GM18499 (cell line): Measurements from ENCODE around the gene CAPN10.

ENCODE experiments used
- ATAC-seq: cut with Tn5 transposase; IDR thresholded peaks from one replicate; pipeline ENCODE4 v1.9.1; 2021; ENCODE audit warnings: moderate number of reproducible peaks; ENCODE audit not compliant: insufficient read depth, unreplicated experiment

Gene CAPN10

GRCh38 chr2:240619506-240620148 is 33.1 kb downstream of the CAPN10 start:
- ATAC-seq: no peak

- ATAC-seq: no peak
These were observed 33.7 kb downstream of the CAPN10 start for GRCh38 chr2:240620149-240620731.

- no peak for ATAC-seq
These were observed 34.3 kb downstream of the CAPN10 start for GRCh38 chr2:240620859-240621258.

DNA sequence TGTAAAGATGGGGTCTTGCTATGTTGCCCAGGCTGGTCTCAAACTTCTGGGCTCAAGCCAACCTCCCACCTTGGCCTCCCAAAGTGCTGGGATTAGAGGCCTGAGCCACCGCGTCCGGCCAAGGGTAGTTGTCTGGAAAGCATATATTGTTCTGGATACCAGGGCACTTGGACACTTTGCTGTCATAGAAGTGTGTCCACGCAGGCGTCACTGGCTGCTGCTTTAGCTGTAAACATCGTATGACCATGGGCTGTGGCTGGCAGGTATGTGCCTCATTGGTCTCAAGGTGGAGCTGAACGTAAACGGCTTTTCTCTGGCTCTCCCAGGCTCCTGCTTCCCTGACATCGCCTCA is 35.5 kb downstream of the CAPN10 start:
- ATAC-seq: no peak

DNA sequence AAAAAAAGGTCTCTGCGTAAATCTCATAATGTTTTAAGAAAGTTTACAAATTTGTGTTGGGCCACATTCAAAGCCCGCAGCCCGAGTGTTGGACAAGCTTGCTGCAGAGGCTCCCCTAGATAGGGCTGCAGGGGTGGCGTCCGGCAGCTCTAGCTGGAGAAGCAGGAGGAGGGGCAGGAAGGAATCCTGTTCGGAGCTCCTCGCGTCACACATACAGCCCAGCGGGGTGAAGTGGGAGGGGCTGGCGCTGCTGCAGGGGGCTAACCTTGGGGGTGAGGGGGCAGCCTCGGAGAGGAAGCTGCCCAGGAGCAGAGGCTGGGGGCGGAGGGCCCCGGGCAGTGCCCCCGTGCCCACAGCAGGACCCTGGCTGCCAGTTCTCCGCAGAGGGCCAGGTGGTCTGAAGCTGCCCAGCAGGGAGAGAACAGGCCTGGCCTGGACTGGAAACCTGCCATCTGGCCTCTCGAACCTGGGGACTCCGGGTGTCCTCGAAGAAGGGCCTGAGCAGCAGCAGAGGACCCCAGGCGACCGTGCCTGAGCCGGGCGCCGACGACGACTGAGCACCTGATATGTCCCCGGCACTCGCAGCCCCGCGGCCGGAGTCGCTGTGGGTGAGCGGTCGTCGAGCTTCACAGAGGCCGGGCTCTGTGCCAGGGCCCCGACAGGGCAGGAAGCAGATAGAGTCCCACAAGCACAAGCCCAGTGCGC is 36.1 kb downstream of the CAPN10 start:
- ATAC-seq: no peak

DNA sequence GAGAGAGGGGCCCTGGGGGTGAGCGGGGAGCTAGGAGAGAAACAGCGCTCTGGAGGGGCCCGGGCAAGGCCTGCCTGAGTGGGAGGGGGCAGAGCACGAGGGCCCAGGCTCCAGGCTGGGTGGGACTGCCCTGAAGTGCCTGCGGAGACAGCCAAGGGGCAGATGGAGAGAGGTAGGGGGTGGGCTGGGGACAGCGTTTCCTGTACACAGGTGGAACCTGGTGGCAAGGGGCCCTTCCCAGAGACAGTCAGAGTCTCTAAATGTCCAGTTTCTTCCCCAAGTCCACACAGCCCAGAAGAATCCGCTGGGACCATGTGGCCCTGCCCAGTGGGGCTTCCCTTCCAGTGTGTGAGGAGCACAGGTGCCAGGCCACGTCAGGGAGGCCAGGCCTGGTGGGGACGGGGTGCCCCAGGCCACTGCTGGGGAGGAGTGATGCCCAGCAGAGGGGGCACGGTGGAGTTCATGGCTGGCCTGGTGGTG is 37.0 kb downstream of the CAPN10 start:
- no peak for ATAC-seq

DNA sequence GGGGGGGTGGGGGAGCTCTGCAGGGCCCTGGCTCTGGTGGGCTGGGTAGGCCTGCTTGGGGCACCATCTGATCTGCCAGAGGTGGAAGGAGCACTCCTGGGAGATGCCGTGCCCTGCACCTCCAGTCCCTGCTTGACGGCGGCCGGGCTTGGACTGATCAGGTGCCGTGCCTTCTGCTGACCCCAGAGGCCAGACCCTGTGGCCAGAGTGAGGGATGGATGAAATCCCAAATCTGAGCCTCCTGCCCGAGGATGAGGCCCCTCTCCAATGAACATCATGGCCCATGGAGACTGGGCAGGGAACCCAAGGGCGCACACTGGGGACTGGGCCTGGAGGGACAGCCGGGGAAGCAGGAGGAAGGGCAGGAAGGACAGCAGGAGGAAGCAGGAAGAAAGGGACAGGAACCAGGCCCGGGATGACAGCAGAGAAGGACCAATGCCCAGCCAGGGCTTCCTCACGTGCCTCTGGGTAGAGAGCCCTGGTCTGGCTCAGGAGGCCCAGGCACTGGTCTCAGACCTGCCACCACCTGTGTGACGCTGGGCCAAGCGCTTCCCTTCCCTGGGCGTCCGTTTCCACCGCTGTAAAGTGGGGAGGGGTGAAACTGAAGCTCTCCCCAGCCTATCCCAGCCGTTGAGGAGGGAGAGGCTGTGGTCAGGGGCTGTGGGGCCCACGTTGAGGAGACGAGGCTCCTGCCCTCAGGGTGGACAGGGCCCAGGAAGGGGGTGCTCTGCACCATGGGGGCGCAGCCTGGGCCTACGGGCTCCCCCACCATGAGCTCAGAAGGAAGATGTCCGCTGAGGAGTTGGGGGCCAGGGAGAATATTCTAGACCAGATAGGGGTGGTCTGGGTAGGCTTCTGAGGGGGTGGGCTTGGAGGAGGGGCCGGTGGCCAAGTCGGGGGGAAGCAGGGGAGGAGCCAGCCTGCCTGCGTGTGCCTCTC is 37.7 kb downstream of the CAPN10 start:
- no peak for ATAC-seq

DNA sequence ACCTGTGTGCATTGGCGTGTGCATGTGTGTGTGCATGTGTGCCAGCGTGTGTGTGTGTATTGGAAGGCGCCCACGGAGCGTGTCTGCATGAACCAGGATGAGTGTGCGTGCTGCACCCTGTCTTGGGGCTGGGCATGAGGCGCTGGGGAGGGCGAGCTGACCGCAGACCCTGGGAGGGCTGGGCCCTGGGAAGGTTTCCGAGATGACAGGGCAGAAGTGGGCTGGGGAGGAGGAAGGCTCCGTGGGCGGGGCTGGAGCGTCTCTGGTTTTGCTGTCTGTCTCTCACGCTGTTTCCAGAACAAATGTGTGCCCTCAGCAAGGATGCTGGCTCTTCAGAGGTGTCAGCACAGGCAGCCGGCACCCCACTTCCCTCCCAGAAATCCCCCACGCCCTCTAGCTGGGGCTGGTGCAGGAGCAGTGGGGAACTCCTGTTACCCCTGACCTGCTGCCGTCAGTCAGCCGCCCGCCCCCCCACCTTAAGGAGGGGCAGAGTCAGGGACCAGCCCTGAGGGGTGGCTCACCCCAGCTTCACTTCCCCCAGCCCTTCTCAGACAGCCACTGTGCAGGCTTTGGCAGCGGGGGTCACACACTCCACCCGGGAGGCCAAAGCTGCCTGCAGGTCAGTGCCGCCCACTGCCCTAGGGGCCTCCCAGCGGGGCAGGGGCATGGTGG is 38.6 kb downstream of the CAPN10 start, which contains the start of gene GPR35:
Gene GPR35 (plus strand): TSS at position 531 of the 672 bp plus-strand sequence. CDS start 4,473 bp downstream, outside the sequence.
- no peak for ATAC-seq

DNA sequence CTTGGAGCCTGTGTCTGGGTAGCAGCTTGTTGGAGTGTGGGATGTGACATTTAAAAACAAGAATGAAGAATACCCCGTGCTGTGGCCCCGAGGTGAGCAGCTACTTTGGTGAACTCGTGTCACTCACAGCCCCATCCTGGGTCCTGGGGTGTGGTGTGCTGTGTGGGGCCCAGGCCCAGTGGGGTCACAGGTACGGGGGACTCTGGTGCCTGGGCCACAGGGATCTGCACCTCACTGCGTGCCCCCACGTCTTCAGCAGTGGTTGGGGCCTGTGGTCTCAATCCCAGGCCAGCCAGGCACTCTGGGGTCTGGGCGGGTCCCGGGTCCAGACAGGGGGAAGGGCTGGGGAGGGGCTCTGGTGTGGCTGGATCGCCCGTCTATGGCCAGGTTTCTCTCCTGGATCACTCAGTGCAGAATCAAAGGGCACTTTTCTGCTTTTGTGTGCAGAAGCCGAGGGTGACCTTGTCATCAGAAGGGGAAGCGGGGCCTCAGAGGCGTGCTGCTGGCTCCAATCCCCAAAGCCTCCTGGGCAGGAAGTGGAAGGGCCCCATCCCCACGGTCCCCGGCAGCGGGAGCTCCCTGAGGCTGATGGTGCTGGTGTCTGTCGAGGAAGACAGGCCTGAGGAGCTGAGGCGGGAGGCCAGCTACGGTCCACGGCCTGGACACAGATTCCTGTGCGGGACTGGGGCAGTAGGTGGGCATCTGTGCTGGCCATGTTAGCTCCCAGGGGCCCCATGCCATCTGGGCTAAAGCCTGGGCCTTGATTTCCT is 40.2 kb downstream of the CAPN10 start:
- no peak for ATAC-seq

DNA sequence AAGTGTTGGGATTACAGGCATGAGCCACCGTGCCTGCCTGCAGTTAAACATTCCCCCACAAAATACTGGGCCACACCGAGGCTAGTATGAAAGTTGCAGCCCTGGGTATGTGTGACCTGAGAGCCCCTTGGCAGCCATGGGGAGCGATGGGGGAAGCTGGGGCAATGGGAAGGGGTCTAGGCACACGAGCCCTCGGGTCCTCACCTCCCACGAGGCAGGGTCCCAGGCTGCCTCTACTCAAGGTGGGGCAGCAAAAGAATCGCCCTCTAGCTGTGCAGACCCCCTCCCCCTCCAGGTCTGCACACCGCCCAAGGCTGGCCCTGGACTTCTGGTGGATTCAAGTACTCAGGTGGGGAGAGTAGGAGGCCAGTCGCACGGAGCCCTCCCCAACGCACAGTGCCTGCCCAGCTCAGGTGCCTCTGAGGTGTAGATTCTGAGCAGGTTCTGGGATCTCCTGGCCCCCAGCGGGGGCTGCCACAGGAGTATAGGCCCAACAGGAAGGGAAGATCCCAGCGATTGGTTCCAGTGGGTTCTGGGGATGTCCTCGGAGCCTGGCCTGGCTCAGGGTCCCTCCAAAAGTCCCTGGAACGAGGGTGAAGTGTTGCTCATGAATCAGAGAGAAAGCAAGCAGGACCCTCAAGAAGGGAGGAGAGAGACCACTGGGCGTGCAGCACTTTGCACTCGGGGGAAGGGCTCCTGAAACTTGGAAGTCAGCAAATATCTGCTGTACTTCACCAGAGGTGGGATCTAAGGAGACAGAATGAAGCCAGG is 41.4 kb downstream of the CAPN10 start:
- no peak for ATAC-seq

- ATAC-seq: no peak
These were observed 41.9 kb downstream of the CAPN10 start for GRCh38 chr2:240628507-240628807.

DNA sequence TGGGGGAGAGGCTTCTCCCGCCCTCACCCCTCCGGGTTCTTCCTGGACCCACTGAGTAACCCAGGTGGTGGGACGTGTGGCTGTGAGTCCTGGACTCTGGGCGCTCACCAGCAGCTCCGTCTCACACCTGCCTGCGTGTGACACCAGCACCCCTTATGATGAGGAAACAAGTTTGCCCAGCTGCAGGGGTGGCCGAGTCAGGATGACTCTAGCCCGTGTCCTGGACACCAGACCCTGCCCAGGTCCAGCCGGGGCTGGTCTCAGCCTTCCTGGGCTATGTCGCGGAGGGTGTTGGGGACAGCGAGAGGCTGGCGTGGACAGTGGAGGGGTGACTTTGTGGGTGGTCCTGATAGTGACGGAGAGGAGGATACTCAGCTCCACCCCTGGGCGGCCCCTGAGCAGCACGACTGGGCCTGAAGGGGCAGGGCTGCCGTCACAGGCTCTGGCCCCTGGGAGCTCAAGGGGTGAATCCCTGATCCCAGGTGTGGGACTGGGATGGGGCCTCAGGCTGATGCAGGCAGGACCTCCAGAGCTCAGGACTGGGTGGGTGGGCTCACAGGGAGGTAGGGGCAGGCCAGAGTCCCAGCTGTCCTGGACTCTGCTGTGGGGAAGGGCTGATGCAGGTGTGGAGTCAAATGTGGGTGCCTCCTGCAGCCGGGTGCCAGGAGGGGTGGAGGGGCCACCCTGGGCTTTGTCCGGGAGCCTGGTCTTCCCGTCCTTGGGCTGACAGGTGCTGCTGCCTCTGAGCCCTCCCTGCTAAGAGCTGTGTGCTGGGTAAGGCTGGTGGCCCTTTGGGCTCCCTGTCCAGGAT is 42.5 kb downstream of the CAPN10 start:
- ATAC-seq: no peak

- ATAC-seq: no peak
These were observed 43.1 kb downstream of the CAPN10 start for GRCh38 chr2:240629619-240629967.

DNA sequence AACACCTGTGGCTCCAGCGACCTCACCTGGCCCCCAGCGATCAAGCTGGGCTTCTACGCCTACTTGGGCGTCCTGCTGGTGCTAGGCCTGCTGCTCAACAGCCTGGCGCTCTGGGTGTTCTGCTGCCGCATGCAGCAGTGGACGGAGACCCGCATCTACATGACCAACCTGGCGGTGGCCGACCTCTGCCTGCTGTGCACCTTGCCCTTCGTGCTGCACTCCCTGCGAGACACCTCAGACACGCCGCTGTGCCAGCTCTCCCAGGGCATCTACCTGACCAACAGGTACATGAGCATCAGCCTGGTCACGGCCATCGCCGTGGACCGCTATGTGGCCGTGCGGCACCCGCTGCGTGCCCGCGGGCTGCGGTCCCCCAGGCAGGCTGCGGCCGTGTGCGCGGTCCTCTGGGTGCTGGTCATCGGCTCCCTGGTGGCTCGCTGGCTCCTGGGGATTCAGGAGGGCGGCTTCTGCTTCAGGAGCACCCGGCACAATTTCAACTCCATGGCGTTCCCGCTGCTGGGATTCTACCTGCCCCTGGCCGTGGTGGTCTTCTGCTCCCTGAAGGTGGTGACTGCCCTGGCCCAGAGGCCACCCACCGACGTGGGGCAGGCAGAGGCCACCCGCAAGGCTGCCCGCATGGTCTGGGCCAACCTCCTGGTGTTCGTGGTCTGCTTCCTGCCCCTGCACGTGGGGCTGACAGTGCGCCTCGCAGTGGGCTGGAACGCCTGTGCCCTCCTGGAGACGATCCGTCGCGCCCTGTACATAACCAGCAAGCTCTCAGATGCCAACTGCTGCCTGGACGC is 43.6 kb downstream of the CAPN10 start:
- ATAC-seq: no peak

DNA sequence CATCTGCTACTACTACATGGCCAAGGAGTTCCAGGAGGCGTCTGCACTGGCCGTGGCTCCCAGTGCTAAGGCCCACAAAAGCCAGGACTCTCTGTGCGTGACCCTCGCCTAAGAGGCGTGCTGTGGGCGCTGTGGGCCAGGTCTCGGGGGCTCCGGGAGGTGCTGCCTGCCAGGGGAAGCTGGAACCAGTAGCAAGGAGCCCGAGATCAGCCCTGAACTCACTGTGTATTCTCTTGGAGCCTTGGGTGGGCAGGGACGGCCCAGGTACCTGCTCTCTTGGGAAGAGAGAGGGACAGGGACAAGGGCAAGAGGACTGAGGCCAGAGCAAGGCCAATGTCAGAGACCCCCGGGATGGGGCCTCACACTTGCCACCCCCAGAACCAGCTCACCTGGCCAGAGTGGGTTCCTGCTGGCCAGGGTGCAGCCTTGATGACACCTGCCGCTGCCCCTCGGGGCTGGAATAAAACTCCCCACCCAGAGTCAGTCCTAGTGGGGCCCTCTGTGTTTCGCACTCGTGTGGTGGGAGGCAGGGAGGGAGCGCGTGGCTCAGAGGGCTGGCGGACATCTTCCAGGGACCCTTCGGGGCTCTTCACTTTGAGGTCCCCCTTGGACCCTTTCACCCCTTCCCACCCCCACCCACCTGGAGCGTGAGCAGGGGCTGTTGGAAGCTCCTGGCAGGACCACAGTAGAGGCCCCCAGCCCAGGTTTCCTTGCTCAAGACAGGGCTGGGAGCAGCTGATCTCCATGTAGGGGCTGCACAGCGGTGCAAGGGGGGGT is 44.4 kb downstream of the CAPN10 start:
- no peak for ATAC-seq

- ATAC-seq: no peak
These were observed 45.2 kb downstream of the CAPN10 start for GRCh38 chr2:240631548-240632305.
